ENCODE data around the gene CTSC.

Gene CTSC

GRCh38 chr11:88310246-88310645 lies 27.3 kb downstream of the CTSC start:
- FAIRE-seq (no peak), DNase-seq (ENCODE audit: insufficient read length, low spot score) (no peak)
- TF ChIP-seq POU2F2 (IDR thresholded peaks at IDR 0.05; ENCODE audit: low read depth, low read length) (no peak), SPI1 (IDR thresholded peaks at IDR 0.05; ENCODE audit: low read depth, low read length) (no peak), TAF1 (IDR thresholded peaks at IDR 0.05; ENCODE audit: low read depth, low read length) (no peak), POLR2AphosphoS5 (IDR thresholded peaks at IDR 0.05; ENCODE audit: low read depth, low read length) (no peak), POLR2A (IDR thresholded peaks at IDR 0.05; ENCODE audit: low read depth, low read length) (no peak), PAX5 (IDR thresholded peaks at IDR 0.05; ENCODE audit: insufficient read depth, low read length, severe bottlenecking) (no peak)

GRCh38 chr11:88308576-88308975 lies 29.0 kb downstream of the CTSC start:
- no peak for DNase-seq (ENCODE audit: insufficient read length, low spot score)
- TF ChIP-seq SPI1 (IDR thresholded peaks at IDR 0.05; ENCODE audit: low read depth, low read length) (no peak), TAF1 (IDR thresholded peaks at IDR 0.05; ENCODE audit: low read depth, low read length) (no peak), POLR2AphosphoS5 (IDR thresholded peaks at IDR 0.05; ENCODE audit: low read depth, low read length) (no peak), PAX5 (IDR thresholded peaks at IDR 0.05; ENCODE audit: insufficient read depth, low read length, severe bottlenecking) (no peak), POLR2A (IDR thresholded peaks at IDR 0.05; ENCODE audit: low read depth, low read length) (no peak), POU2F2 (IDR thresholded peaks at IDR 0.05; ENCODE audit: low read depth, low read length) (no peak)
- no peak for FAIRE-seq

GRCh38 chr11:88307749-88308425 lies 29.6 kb downstream of the CTSC start:
- no peak for TF ChIP-seq POLR2AphosphoS5 (IDR thresholded peaks at IDR 0.05; ENCODE audit: low read depth, low read length)
- TF ChIP-seq TAF1 (IDR thresholded peaks at IDR 0.05; ENCODE audit: low read depth, low read length): no peak
- TF ChIP-seq POU2F2 (IDR thresholded peaks at IDR 0.05; ENCODE audit: low read depth, low read length): no peak
- peak; percentile 79 for TF ChIP-seq SPI1 (IDR thresholded peaks at IDR 0.05; ENCODE audit: low read depth, low read length)
- DNase-seq (ENCODE audit: insufficient read length, low spot score): no peak
- FAIRE-seq: peak; percentile 90

GRCh38 chr11:88306785-88307184 lies 30.8 kb downstream of the CTSC start:
- DNase-seq (ENCODE audit: insufficient read length, low spot score) (no peak), FAIRE-seq (no peak)

GRCh38 chr11:88305430-88305829 lies 32.1 kb downstream of the CTSC start:
- FAIRE-seq: no peak
- no peak for DNase-seq (ENCODE audit: insufficient read length, low spot score)
- TF ChIP-seq POU2F2 (IDR thresholded peaks at IDR 0.05; ENCODE audit: low read depth, low read length) (no peak), POLR2AphosphoS5 (IDR thresholded peaks at IDR 0.05; ENCODE audit: low read depth, low read length) (no peak), SPI1 (IDR thresholded peaks at IDR 0.05; ENCODE audit: low read depth, low read length) (no peak), TAF1 (IDR thresholded peaks at IDR 0.05; ENCODE audit: low read depth, low read length) (no peak), PAX5 (IDR thresholded peaks at IDR 0.05; ENCODE audit: insufficient read depth, low read length, severe bottlenecking) (no peak), POLR2A (IDR thresholded peaks at IDR 0.05; ENCODE audit: low read depth, low read length) (no peak)

More at GRCh38 chr11:88306785-88307184, 30.8 kb downstream of the CTSC start:
- TF ChIP-seq POLR2AphosphoS5 (IDR thresholded peaks at IDR 0.05; ENCODE audit: low read depth, low read length) (no peak), PAX5 (IDR thresholded peaks at IDR 0.05; ENCODE audit: insufficient read depth, low read length, severe bottlenecking) (no peak), POU2F2 (IDR thresholded peaks at IDR 0.05; ENCODE audit: low read depth, low read length) (no peak), POLR2A (IDR thresholded peaks at IDR 0.05; ENCODE audit: low read depth, low read length) (no peak), SPI1 (IDR thresholded peaks at IDR 0.05; ENCODE audit: low read depth, low read length) (no peak), TAF1 (IDR thresholded peaks at IDR 0.05; ENCODE audit: low read depth, low read length) (no peak)

- peak; percentile 5 for FAIRE-seq
- DNase-seq (ENCODE audit: insufficient read length, low spot score): no peak
- TF ChIP-seq TAF1 (IDR thresholded peaks at IDR 0.05; ENCODE audit: low read depth, low read length) (no peak), SPI1 (IDR thresholded peaks at IDR 0.05; ENCODE audit: low read depth, low read length) (no peak), POU2F2 (IDR thresholded peaks at IDR 0.05; ENCODE audit: low read depth, low read length) (no peak), PAX5 (IDR thresholded peaks at IDR 0.05; ENCODE audit: insufficient read depth, low read length, severe bottlenecking) (no peak), POLR2A (IDR thresholded peaks at IDR 0.05; ENCODE audit: low read depth, low read length) (no peak), POLR2AphosphoS5 (IDR thresholded peaks at IDR 0.05; ENCODE audit: low read depth, low read length) (no peak)
Measured at GRCh38 chr11:88304352-88304751, 33.2 kb downstream of the CTSC start.

- no peak for DNase-seq (ENCODE audit: insufficient read length, low spot score)
- FAIRE-seq: peak; percentile 68
- TF ChIP-seq POLR2A (IDR thresholded peaks at IDR 0.05; ENCODE audit: low read depth, low read length): no peak
- no peak for TF ChIP-seq POLR2AphosphoS5 (IDR thresholded peaks at IDR 0.05; ENCODE audit: low read depth, low read length)
- TF ChIP-seq POU2F2 (IDR thresholded peaks at IDR 0.05; ENCODE audit: low read depth, low read length): no peak
- no peak for TF ChIP-seq SPI1 (IDR thresholded peaks at IDR 0.05; ENCODE audit: low read depth, low read length)
- no peak for TF ChIP-seq TAF1 (IDR thresholded peaks at IDR 0.05; ENCODE audit: low read depth, low read length)
- no peak for TF ChIP-seq PAX5 (IDR thresholded peaks at IDR 0.05; ENCODE audit: insufficient read depth, low read length, severe bottlenecking)
Measured at GRCh38 chr11:88303037-88303436, 34.5 kb downstream of the CTSC start.

GRCh38 chr11:88301488-88302140 lies 35.9 kb downstream of the CTSC start:
- FAIRE-seq (no peak), DNase-seq (ENCODE audit: insufficient read length, low spot score) (no peak)
- TF ChIP-seq POU2F2 (IDR thresholded peaks at IDR 0.05; ENCODE audit: low read depth, low read length) (no peak), SPI1 (IDR thresholded peaks at IDR 0.05; ENCODE audit: low read depth, low read length) (peak; percentile 85), POLR2AphosphoS5 (IDR thresholded peaks at IDR 0.05; ENCODE audit: low read depth, low read length) (no peak)

GRCh38 chr11:88300888-88301487 lies 36.5 kb downstream of the CTSC start:
- TF ChIP-seq SPI1 (IDR thresholded peaks at IDR 0.05; ENCODE audit: low read depth, low read length) (no peak), POLR2A (IDR thresholded peaks at IDR 0.05; ENCODE audit: low read depth, low read length) (no peak), PAX5 (IDR thresholded peaks at IDR 0.05; ENCODE audit: insufficient read depth, low read length, severe bottlenecking) (no peak), POU2F2 (IDR thresholded peaks at IDR 0.05; ENCODE audit: low read depth, low read length) (no peak), TAF1 (IDR thresholded peaks at IDR 0.05; ENCODE audit: low read depth, low read length) (no peak), POLR2AphosphoS5 (IDR thresholded peaks at IDR 0.05; ENCODE audit: low read depth, low read length) (no peak)
- peak; percentile 84 for FAIRE-seq
- DNase-seq (ENCODE audit: insufficient read length, low spot score): no peak
